Measurements from ENCODE around the gene KMT2C.
A peak's percentile ranks its signal among the peaks of the same experiment; 100 is the strongest.

KMT2C gene

DNA sequence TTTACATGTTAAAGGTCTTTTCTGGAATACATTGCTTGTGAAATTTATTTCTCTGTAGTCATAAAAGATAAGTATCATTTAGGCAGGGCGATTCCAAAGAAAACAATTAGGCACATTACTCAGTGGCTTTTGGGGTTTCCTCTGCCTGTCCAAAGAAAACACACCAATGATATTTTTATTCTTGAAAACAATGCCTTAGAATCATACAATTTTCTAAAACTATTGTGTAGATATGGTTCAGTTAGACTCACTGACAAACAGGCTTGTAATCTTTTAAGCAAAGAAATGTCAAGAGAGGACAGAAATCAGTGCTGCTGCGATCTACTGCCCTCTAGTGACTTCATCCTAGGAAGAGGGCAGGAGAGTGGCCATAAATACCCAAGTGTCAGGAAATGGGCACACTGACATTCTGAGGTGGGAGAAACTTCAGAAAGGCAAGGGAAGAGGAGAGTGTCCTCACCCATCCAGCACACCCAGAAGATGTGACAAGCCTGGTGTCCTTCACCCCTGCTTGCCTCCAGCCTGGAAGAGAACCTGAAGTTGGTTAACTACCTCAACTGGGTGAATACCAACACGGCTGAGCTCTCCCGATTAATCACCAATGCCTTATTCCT, 289.8 kb downstream of the KMT2C start:
- no peak overlapping the region for H3K4me3 ChIP-seq (ENCODE audit: low read depth, low read length)
- TF ChIP-seq, protein P1, sequence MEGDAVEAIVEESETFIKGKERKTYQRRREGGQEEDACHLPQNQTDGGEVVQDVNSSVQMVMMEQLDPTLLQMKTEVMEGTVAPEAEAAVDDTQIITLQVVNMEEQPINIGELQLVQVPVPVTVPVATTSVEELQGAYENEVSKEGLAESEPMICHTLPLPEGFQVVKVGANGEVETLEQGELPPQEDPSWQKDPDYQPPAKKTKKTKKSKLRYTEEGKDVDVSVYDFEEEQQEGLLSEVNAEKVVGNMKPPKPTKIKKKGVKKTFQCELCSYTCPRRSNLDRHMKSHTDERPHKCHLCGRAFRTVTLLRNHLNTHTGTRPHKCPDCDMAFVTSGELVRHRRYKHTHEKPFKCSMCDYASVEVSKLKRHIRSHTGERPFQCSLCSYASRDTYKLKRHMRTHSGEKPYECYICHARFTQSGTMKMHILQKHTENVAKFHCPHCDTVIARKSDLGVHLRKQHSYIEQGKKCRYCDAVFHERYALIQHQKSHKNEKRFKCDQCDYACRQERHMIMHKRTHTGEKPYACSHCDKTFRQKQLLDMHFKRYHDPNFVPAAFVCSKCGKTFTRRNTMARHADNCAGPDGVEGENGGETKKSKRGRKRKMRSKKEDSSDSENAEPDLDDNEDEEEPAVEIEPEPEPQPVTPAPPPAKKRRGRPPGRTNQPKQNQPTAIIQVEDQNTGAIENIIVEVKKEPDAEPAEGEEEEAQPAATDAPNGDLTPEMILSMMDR (IDR thresholded peaks at IDR 0.05; ENCODE audit: low read depth, low read length), result peak; percentile 39

DNA sequence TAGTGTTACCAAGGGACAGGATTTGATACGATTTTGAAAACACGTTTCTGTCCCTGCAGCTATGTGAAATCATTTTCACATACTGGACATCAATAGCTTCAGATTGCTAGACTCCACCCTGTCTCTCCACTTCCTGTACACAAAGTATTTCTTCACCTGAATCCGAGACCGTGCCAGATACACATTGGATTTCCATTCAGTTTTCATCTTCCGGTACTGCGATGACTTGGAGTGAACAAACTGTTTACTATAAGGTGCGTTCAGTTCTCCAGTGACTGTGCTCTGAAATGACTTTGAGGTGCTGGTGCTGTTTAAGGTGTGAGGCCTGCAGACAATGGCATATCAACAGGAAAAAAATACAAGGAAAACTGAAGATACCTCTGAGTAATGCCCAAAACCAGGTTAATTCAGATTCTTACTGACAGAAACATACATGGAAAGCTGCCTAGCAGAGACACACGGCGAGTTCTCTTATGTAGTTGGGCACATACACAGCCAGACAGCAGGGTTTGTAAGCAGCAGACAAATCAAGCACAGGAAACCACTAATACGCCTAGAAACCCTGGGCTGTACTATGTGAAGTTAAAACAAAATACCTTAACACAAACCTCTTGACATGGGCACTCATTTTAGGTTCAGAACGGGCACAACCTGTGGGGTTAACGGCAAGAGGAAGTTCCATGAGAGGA, 291.1 kb downstream of the KMT2C start:
- TF ChIP-seq, protein P1 (IDR thresholded peaks at IDR 0.05; ENCODE audit: low read depth, low read length), result no peak
- H3K4me3 ChIP-seq (ENCODE audit: low read depth, low read length), result no peak overlapping the region

DNA sequence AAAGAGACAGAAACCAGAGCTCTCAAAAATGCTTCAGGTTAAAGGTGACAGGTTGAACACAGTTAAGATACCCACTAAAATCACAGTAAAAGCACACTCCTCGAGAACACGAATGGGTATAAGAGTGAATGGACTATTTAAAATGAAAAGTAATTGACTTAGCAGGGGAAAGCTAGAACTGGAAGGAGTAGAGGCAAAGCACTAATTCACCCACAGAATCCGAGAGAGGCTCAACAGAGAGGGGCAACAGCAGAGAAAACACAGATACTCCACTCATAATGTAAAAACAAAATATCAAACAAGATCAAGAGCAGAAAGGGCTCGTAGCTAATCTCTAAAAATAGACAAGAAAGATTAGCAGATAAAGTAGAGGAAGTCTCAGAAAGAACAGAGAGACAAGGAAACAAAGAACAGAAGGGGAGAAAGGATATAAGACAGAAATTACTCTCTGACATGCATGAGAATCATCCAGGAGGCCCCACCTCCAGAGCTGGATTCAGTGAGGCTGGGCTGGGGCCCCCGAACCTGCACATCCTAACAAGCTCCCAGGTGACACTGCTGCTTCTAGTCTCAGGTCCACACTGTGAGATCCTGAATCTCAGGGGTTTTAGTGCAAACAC, 292.7 kb downstream of the KMT2C start:
- TF ChIP-seq, protein P1 (IDR thresholded peaks at IDR 0.05; ENCODE audit: low read depth, low read length), result no peak
- no peak overlapping the region for H3K4me3 ChIP-seq (ENCODE audit: low read depth, low read length)

DNA sequence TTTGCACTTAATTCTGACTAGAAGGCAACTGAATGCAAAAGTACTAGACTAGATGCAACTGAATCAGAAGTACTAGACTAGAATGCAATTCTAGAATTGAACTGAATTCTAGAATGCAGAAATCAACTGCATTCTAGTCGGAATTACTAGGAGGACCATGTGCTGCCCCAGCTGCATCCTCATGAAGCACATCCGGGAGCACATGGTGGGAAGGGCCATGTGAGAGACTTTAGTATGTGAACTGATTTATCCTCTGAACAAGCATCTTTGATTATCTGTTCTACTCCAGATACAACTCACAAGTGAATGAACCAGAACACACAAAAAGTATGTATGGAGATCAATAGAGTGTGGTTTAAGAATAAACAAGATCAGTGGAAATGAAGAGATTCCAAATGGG, 295.2 kb downstream of the KMT2C start:
- TF ChIP-seq, protein P1 (IDR thresholded peaks at IDR 0.05; ENCODE audit: low read depth, low read length), result no peak
- no peak overlapping the region for H3K4me3 ChIP-seq (ENCODE audit: low read depth, low read length)

DNA sequence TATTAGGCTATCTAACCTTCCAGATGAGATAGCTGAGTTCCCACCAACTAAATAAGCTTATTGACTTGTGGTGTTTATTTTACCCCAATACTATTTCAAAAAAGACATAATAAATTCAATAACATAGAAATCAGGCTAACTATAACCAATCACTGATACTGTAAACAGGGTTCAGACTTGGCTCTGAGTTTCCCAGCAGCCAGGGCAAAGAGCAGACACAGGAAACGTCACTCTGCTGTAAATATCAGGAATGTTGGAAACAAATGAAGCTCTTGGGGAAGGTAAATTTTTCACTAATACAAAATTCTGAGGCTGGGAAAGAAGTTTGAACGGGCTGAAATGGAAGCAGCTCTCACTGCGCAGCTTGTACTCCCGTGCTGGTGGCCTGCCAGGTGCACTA, 295.7 kb downstream of the KMT2C start:
- no peak overlapping the region for H3K4me3 ChIP-seq (ENCODE audit: low read depth, low read length)
- TF ChIP-seq, protein P1 (IDR thresholded peaks at IDR 0.05; ENCODE audit: low read depth, low read length), result no peak

DNA sequence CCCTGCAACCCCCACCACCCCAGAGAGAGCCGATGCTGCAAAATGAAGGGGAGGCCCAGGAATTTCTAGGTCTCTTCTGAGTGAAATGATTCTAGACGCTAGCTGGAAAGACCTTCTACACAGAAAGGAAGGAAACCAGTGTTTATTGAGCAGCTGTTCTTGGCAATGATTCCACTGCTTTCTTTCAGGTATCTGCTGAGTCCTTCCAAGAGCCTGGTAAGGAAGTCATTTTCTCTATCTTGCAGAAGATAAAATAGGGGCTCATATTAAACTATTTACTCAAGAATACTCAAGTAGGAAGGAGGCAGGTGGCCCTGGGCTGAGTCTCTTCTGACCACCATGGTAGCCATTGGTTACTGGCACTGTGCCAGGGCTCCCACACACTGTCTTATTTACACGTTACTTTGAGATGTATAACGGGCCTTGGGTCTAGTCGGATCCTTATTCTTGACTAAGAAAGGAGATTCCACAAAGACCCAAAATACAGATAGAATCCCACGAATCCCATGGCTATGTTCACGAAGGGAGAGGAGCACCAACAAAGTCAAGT, 298.3 kb downstream of the KMT2C start:
- TF ChIP-seq, protein P1 (IDR thresholded peaks at IDR 0.05; ENCODE audit: low read depth, low read length), result no peak
- no peak overlapping the region for H3K4me3 ChIP-seq (ENCODE audit: low read depth, low read length)

DNA sequence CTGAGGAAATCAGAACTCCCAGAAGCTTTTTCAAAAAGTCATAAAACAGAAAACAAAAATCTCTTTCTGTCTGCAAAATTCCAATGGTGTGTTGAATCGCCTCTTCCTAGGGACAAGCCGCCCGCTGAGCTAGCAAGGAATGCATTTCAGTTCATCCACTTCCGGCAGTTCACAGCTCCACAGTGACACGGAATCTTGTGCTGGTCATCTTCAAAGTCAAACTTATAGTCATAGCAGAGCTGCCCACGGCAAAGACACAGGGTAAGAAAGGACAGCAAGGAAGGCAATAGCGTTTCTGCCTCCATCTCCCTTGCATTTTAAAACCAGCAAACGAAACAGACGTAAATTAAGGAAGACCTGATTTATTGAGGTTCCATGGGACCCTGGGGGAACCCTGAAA, 299.1 kb downstream of the KMT2C start:
- no peak overlapping the region for H3K4me3 ChIP-seq (ENCODE audit: low read depth, low read length)
- TF ChIP-seq, protein P1 (IDR thresholded peaks at IDR 0.05; ENCODE audit: low read depth, low read length), result no peak
